NCI-H1436 treated with DMSO at 0.1 percent for 48 hours (cell line): Measurements from ENCODE around the gene HAP1.
"Not testable (repeated sequence)": the region's sequence is repeated elsewhere in the genome, so short reads cannot be mapped to it uniquely, and the experiment has no call there.

ENCODE experiments used
- DNase-seq: peaks from one replicate; lab custom pipeline; 2025; lab: John Stamatoyannopoulos, UW

HAP1 gene

GRCh38 chr17:41734139-41734948 is at the start of gene HAP1:
Gene HAP1, minus strand, starts transcription at chr17:41734643. Its CDS starts 9 bp downstream, at chr17:41734634.
- no peak for DNase-seq

DNA sequence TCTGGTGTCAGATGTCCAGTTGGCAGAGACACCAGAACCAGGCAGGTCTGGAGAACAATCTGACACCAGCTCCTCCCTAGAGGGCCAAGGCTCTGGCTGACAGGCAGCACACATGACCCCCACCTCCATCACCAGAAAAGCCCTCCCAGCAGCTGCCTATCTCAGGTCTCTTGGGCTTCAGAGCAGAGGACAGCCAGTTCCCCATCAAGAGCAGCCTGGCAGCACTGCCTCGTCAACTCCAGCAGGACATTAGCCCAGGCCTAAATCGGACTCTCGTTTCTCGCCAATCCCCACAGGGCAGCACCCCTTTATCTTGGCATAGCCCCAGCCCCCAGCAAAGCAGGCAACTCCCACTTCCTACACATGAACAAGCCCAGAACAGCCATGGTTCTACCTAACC is 47.7 kb upstream of the HAP1 start:
- DNase-seq: no peak

DNA sequence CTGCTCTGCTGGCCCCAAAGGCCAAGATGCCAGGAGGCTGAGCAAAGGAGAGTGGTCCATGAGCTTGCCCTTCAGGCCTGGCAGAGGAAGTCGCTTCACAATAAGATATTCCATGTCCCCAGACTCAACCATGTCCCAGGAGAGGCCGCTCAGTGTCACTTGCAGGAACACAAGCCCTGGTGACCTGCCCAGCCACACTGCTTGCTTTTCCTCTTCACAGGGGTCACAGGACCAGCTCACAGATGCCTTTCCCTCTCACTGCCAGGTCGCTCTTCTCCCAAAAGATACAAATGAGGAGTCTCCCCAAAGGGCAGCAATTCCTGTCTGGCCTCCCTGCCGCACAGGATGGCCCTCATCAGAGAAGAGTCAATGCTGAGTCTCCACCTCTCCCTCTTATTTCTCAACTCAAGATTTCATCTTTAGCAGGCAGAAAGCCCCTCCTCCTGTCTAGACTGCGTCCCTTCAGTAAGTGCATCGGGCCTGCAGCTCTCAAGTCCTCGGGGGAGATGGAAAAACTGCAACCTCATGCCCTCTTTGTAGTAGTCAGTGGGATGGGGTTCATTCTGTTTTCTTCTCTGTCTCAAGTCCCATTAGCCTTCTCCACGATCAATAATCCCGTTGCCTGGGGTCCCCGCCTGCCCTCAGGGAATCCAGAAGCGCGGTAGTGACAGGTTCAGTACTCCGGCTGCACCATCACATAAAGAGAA is 47.1 kb upstream of the HAP1 start:
- no peak for DNase-seq

DNA sequence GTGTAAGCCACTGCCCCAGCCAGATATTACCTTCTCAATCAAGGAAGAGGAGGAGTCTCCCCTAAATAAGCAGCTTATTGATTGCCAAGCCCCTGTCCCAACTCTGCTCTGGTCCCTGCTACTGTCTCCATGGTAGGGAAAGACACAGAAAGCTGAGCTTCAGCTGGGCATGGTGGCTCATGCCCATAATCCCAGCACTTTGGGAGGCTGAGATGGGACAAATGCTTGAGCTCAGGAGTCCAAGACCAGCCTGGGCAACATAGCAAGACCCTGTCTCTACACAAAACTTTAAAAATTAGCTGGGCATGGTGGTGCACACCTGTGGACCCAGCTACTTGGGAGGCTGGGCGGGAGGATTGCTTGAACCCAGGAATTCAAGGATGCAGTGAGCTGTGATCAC is 45.5 kb upstream of the HAP1 start:
- DNase-seq: no peak

- no peak for DNase-seq
These were observed 43.2 kb upstream of the HAP1 start for GRCh38 chr17:41777574-41778188.

DNA sequence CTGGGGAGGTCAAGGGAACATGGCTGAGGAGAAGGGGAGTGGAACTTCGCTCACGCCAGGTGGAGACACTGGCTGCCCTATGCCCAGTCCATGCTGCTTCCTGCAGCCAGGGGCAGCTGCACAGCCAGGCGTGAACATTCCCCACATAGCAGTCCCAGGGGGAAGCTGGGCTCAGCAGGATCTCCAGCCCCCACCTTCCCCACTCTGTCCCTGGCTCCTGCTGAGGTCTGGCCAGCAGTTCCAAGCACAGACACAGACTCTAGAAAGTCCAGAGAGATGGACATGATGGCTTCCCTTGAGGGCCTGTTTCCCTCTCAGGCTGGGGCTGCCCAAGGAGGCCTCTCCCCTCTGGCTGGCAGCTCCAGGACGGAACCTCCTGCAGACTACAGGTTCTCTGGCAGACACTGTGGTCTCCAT is 42.7 kb upstream of the HAP1 start:
- DNase-seq: no peak

- not testable (repeated sequence) for DNase-seq
These were observed 41.9 kb upstream of the HAP1 start for GRCh38 chr17:41776262-41776900.

DNA sequence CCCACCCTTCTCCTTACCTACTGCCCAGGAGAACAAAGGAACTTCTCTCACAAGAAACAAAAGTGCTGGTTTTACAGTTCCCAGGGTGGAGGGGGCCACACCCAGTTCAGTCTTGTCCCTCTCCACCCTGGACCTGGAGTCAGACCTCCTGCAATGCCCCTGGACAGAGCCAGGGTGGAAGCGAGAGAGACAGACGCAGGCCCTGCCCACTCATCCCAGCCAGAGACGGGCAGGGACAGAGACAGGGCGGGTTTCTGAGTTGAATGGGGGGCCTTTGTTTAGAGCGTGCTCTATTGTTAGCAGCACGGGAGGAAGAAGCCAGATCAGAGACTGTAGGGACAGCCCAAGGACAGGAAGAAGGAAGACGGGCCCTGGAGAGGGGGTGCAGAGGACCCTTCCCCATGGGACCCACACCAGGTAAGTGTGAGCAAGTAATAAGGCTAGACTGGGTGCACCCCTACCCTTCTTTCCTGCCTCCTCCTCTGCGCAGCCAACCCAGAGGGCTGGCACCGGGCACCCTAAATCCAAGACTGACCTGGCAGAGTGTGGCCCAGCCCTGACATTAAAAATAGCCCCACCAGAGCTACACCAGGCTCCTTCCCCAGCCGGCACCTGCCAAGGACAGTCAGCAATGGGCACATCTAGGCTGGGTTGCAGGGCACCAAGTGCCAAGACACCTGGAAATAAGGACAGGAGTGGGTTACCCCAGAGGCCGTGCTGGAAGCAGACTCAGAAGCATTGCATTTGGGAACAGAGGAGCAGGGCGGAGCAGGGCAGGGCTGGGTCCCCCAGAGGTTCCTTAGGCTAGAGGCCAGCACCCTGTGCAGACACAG is 41.2 kb upstream of the HAP1 start:
- no peak for DNase-seq

DNA sequence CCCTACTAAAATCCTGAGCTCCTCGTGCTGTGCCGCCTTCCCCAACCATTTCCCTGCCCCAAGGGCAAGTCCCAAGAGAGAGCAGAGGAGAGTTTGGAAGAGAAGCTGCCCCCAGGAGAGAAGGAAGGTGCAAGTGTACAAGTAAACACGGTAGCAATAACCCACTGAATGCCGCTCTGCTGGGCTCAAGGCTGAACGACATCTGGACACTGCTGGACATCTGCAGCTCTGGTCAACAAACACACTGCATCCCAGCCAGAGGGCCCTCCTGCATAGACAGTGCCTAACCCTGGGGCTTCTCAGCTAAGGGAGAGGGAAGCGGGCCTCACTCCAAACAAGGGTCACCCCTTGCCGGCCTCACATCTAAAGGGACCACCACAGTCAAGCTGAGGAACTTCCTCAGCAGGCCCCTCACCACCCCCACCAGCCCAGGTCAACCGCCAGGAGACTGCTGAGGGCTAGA is 39.3 kb upstream of the HAP1 start:
- DNase-seq: no peak

DNA sequence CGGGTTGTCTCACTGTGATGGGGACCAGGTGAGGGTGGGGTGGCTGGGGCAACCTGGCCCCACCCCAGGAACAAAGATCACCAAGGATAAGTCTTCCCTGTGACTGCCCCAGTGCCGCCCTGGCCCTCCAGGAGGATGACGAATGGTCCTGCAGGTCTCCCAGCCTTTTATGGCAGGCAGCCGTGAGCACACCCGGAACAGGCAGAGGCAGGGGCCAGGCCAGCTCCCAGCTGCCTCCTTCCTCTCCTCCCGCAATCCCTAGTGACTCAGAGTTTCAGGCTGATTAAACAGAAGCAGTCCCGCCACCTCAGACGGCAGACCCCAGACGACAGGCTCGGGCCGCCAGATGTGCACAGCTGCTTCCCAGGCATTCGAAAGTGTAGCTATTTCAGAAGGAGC is 38.7 kb upstream of the HAP1 start:
- DNase-seq: no peak

GRCh38 chr17:41772586-41773189 is 38.2 kb upstream of the HAP1 start:
- DNase-seq: no peak

DNA sequence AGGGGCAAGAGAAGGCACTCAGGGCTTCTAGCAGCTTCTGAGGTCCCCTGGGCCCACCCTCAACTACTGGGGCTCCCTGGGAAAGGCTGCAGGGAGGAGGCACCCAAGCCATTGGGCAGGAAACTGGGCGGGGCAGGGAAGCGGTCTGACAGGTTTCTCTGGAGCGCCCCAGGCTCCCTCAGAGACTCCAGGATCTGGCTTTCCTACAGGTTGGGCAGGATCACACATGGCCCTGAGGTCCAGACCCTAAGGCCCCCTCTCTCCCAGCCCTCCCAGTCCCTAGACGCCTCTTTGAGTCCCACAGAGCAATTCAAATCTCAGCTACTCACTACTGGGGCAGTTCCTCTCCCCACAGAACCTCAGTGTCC is 37.8 kb upstream of the HAP1 start:
- DNase-seq: no peak

- DNase-seq: no peak
These were observed 37.2 kb upstream of the HAP1 start for GRCh38 chr17:41771389-41772206.

DNA sequence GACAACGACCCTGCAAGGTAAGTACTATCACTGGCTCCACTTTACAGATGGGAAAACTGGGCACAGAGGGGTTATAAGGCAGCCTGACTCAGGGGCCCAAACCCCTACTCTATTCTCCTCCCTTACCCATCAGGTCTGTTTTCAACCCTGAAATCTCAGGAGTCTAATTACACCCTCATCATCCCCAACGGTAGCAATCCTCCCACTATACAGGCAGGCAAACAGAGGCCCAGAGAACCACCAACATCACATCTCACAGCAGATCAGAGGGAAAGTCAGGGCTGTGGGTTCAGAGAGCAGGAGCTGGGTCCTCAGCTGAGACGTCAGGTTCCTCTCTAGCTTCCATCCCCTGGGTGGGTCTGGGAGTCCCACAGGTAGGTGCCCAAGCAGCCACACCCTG is 35.5 kb upstream of the HAP1 start:
- no peak for DNase-seq

GRCh38 chr17:41769346-41769862 is 35.0 kb upstream of the HAP1 start:
- DNase-seq: no peak

DNA sequence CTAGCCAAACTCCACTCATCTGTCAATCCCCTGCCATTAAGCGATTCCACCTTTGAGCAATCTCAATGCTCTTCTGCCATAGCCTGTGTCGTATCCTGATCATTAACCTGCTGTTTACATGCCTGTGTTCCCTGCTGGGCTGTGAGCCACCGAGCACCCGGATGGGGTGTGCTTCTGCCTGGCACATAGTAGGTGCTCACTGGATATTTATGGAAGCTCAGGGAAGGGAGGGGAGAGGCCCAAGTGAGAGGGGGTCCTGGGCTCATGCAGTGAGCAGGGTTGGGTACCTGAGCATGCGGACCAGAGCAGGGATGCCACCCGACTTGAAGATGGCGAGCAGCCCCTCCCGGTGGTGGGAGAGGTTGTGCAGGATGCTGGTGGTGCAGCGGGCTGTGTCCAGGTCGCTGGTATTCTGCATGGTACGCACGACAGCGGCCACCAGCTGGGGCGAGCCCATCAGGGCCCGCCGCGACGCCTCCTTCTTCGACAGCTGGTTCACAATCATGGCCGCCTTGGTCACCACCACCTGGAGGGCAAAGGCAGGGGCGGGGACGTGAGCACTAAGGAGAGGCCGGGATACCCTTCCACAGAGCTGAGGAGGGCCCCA is 34.3 kb upstream of the HAP1 start:
- DNase-seq: no peak

GRCh38 chr17:41767324-41768042 is 33.0 kb upstream of the HAP1 start:
- DNase-seq: no peak

- DNase-seq: no peak
These were observed 31.7 kb upstream of the HAP1 start for GRCh38 chr17:41766135-41766534.

- DNase-seq: no peak
These were observed 28.9 kb upstream of the HAP1 start for GRCh38 chr17:41763327-41763726.
